H1 (cell line): ENCODE measurements around the gene SLC35B2. TPM values are rescaled to one million over a fixed set of nuclear protein-coding genes. Genes with fewer than 3 reads are reported as not detected.

Source experiments
- CTCF ChIA-PET: fragments of 300-600 bp; sonication (Branson Sonifier 250); formaldehyde crosslinking; loops from one replicate; lab custom pipeline; 2021; ENCODE audit not compliant: partially characterized antibody; lab: Charles Lee
- POLR2A ChIA-PET: fragments of 300-600 bp; sonication (Branson Sonifier 250); formaldehyde crosslinking; loops from one replicate; lab custom pipeline; 2021; ENCODE audit warnings: inconsistent platforms; ENCODE audit not compliant: partially characterized antibody; lab: Charles Lee
- DNase-seq, 2 experiments: peaks; one replicate each; pipeline versions ENCODE4 v3.0.0 to v3.0.0-alpha.2; 2010 to 2022; ENCODE audit warnings: low spot score in 2 of 2, low read depth in 1 of 2, mixed read lengths in 1 of 2
- FAIRE-seq: peaks from 2 replicates; lab custom pipeline; 2011; peaks lifted over from hg19 to GRCh38; lab: Jason Lieb, UNC
- H2AFZ ChIP-seq: 2 replicates; pipeline ENCODE4 v1.8.1; 2012; ENCODE audit warnings: low read length, inconsistent platforms
- H2AK5ac ChIP-seq: 2 replicates; pipeline ENCODE4 v1.6.1; 2013; ENCODE audit warnings: low read depth, low read length
- H2BK120ac ChIP-seq: replicated peaks from 2 replicates; pipeline ENCODE3; 2013; ENCODE audit warnings: low read depth, low read length, inconsistent platforms
- H2BK12ac ChIP-seq: 2 replicates; pipeline ENCODE4 v1.6.1; 2013; ENCODE audit warnings: low read depth, low read length
- H2BK15ac ChIP-seq: 2 replicates; pipeline ENCODE4 v1.6.1; 2013; ENCODE audit warnings: low read length
- H2BK20ac ChIP-seq: 2 replicates; pipeline ENCODE4 v1.6.1; 2013; ENCODE audit warnings: low read length
- H2BK5ac ChIP-seq: 2 replicates; pipeline ENCODE4 v1.6.1; 2013; ENCODE audit warnings: low read depth, low read length
- H3K14ac ChIP-seq: 2 replicates; pipeline ENCODE4 v1.6.1; 2013; ENCODE audit warnings: inconsistent platforms; ENCODE audit not compliant: insufficient read length
- H3K18ac ChIP-seq: 2 replicates; pipeline ENCODE4 v1.6.1; 2013; ENCODE audit warnings: low read length; ENCODE audit errors: extremely low read depth
- H3K23ac ChIP-seq: 2 replicates; pipeline ENCODE4 v1.6.1; 2013; ENCODE audit warnings: inconsistent platforms; ENCODE audit not compliant: insufficient read length
- H3K23me2 ChIP-seq: 2 replicates; pipeline ENCODE4 v1.6.1; 2013; ENCODE audit warnings: low read depth, low read length
- H3K27ac ChIP-seq: 2 replicates; pipeline ENCODE4 v1.6.1; 2011; ENCODE audit warnings: low read depth, low read length, inconsistent platforms
- H3K27me3 ChIP-seq, 4 experiments: replicated peaks in 1 of 4; 1 replicate in 1 of 4; 2 replicates in 3 of 4; pipeline versions ENCODE4 v1.6.1 to v1.8.1; 2011 to 2013; ENCODE audit warnings: low read length in 3 of 4, mild to moderate bottlenecking in 3 of 4, inconsistent platforms in 2 of 4, mixed read lengths in 2 of 4, moderate library complexity in 1 of 4; ENCODE audit not compliant: control insufficient read depth in 3 of 4, insufficient read depth in 3 of 4; ENCODE audit errors: extremely low read depth in 1 of 4
- H3K36me3 ChIP-seq, 4 experiments: 2 replicates each; pipeline versions ENCODE4 v1.6.1 to v1.8.1; 2011 to 2013; ENCODE audit warnings: mild to moderate bottlenecking in 4 of 4, low read length in 3 of 4, moderate library complexity in 2 of 4, control low read depth in 1 of 4, inconsistent platforms in 1 of 4; ENCODE audit not compliant: insufficient read depth in 4 of 4, control insufficient read depth in 2 of 4
- H3K4ac ChIP-seq: replicated peaks from 2 replicates; pipeline ENCODE3; 2013; ENCODE audit warnings: low read length, low read depth, mixed read lengths, inconsistent platforms; ENCODE audit not compliant: insufficient read length
- H3K4me1 ChIP-seq, 4 experiments: replicated peaks in 1 of 4; 1 replicate in 1 of 4; 2 replicates in 3 of 4; pipeline versions ENCODE4 v1.6.1 to v1.8.1; 2011 to 2013; ENCODE audit warnings: low read length in 3 of 4, inconsistent platforms in 2 of 4, mixed read lengths in 1 of 4; ENCODE audit not compliant: insufficient read depth in 4 of 4, control insufficient read depth in 3 of 4
- H3K4me2 ChIP-seq, 2 experiments: 2 replicates each; pipeline versions ENCODE4 v1.6.1 to v1.8.1; 2011 to 2013; ENCODE audit warnings: low read depth in 2 of 2, low read length in 2 of 2, control low read depth in 1 of 2, inconsistent platforms in 1 of 2, mild to moderate bottlenecking in 1 of 2; ENCODE audit not compliant: insufficient read depth in 1 of 2
- H3K4me3 ChIP-seq, 4 experiments: fragments of 200-600, 300-600 bp in 1 of 4; sonication (generic), shearing (Covaris generic), sonication (Bioruptor Twin) in 1 of 4; 2 replicates each; pipeline versions ENCODE4 v1.5.1 to v1.8.1; 2011 to 2016; ENCODE audit warnings: low read length in 4 of 4, low read depth in 3 of 4, control low read depth in 2 of 4, inconsistent platforms in 2 of 4, mild to moderate bottlenecking in 2 of 4, mixed read lengths in 1 of 4, moderate library complexity in 1 of 4; ENCODE audit not compliant: insufficient read depth in 2 of 4; ENCODE audit errors: extremely low read depth in 1 of 4
- H3K56ac ChIP-seq: replicated peaks from 2 replicates; pipeline ENCODE3; 2013; ENCODE audit warnings: low read depth, mild to moderate bottlenecking, mixed read lengths, low read length, inconsistent platforms; ENCODE audit not compliant: insufficient read length
- H3K79me1 ChIP-seq: 2 replicates; pipeline ENCODE4 v1.6.1; 2013; ENCODE audit warnings: low read depth, low read length, control low read depth
- H3K79me2 ChIP-seq, 2 experiments: 2 replicates each; pipeline versions ENCODE4 v1.6.1 to v1.8.1; 2012 to 2013; ENCODE audit warnings: low read length in 2 of 2, mild to moderate bottlenecking in 2 of 2, inconsistent platforms in 1 of 2; ENCODE audit not compliant: insufficient read depth in 2 of 2, control insufficient read depth in 1 of 2
- H3K9ac ChIP-seq, 4 experiments: replicated peaks in 1 of 4; 1 replicate in 1 of 4; 2 replicates in 3 of 4; pipeline versions ENCODE4 v1.6.1 to v1.8.1; 2011 to 2013; ENCODE audit warnings: low read depth in 3 of 4, low read length in 3 of 4, control low read depth in 2 of 4, mild to moderate bottlenecking in 2 of 4, moderate library complexity in 2 of 4, inconsistent platforms in 1 of 4; ENCODE audit errors: extremely low read depth in 1 of 4
- H3K9me3 ChIP-seq, 2 experiments: 2 replicates each; pipeline versions ENCODE4 v1.6.1 to v1.8.1; 2012 to 2013; ENCODE audit warnings: mild to moderate bottlenecking in 2 of 2, moderate library complexity in 2 of 2, control low read depth in 1 of 2, inconsistent platforms in 1 of 2, low read depth in 1 of 2, low read length in 1 of 2, mixed read lengths in 1 of 2; ENCODE audit not compliant: insufficient read depth in 2 of 2
- H4K20me1 ChIP-seq, 2 experiments: replicated peaks in 1 of 2; 2 replicates each; pipeline versions ENCODE3 to v1.8.1; 2011 to 2013; ENCODE audit warnings: inconsistent platforms in 2 of 2, low read length in 2 of 2, mild to moderate bottlenecking in 1 of 2; ENCODE audit not compliant: insufficient read depth in 2 of 2, control insufficient read depth in 1 of 2
- H4K5ac ChIP-seq: 2 replicates; pipeline ENCODE4 v1.6.1; 2013; ENCODE audit warnings: low read length, low read depth, mixed read lengths, inconsistent platforms; ENCODE audit not compliant: insufficient read length
- H4K8ac ChIP-seq: 2 replicates; pipeline ENCODE4 v1.8.0; 2013; ENCODE audit warnings: mild to moderate bottlenecking, moderate library complexity, low read length, inconsistent platforms; ENCODE audit not compliant: insufficient read depth; ENCODE audit errors: extremely low read depth
- H4K91ac ChIP-seq: replicated peaks from 2 replicates; pipeline ENCODE3; 2013; ENCODE audit warnings: low read length, mixed read lengths, inconsistent platforms; ENCODE audit not compliant: insufficient read length
- CHD1 ChIP-seq: IDR thresholded peaks from 2 replicates; pipeline ENCODE4 v1.6.1; 2012; ENCODE audit warnings: low read depth, low read length, improper control_type of control experiment
- EP300 ChIP-seq, 2 experiments: IDR thresholded peaks; 1 replicate in 1 of 2; 2 replicates in 1 of 2; pipeline ENCODE4 v1.6.1; 2011 to 2012; ENCODE audit warnings: low read depth in 2 of 2, low read length in 2 of 2, mild to moderate bottlenecking in 2 of 2, borderline replicate concordance in 1 of 2, inconsistent platforms in 1 of 2, moderate library complexity in 1 of 2
- FOSL1 ChIP-seq: IDR thresholded peaks from 2 replicates; pipeline ENCODE4 v1.6.1; 2011; ENCODE audit warnings: mild to moderate bottlenecking, low read depth, low read length, moderate library complexity; ENCODE audit not compliant: insufficient read depth
- JUN ChIP-seq: IDR thresholded peaks from 2 replicates; pipeline ENCODE4 v1.6.1; 2011; ENCODE audit warnings: low read depth, mild to moderate bottlenecking, improper control_type of control experiment, low read length
- JUND ChIP-seq: IDR thresholded peaks from 2 replicates; pipeline ENCODE4 v1.6.1; 2011; ENCODE audit warnings: mild to moderate bottlenecking, improper control_type of control experiment, low read length
- MAFK ChIP-seq: IDR thresholded peaks from 2 replicates; pipeline ENCODE4 v1.6.1; 2012; ENCODE audit warnings: low read depth, mild to moderate bottlenecking, improper control_type of control experiment, low read length
- MAX ChIP-seq: IDR thresholded peaks from 2 replicates; pipeline ENCODE4 v1.6.1; 2012; ENCODE audit warnings: inconsistent platforms
- POLR2AphosphoS5 ChIP-seq: IDR thresholded peaks from 2 replicates; pipeline ENCODE4 v1.6.1; 2011; ENCODE audit warnings: low read depth, low read length
- SIRT6 ChIP-seq: IDR thresholded peaks from one replicate; pipeline ENCODE4 v1.7.1; 2012; ENCODE audit warnings: low read length, inconsistent platforms
- SP2 ChIP-seq: IDR thresholded peaks from 2 replicates; pipeline ENCODE4 v1.6.1; 2012; ENCODE audit warnings: mild to moderate bottlenecking, low read length, inconsistent platforms
- TEAD4 ChIP-seq: IDR thresholded peaks from 2 replicates; pipeline ENCODE4 v1.6.1; 2012; ENCODE audit warnings: low read depth, low read length, inconsistent platforms, mixed read lengths
- WGBS, 2 experiments: shearing (Covaris generic) in 1 of 2; methylation state at CpG; one replicate each; pipeline versions ENCODE4 v1.1.6 to v1.1.7; 2013 to 2015; ENCODE audit warnings: low lambda C conversion rate in 2 of 2, mixed read lengths in 2 of 2, inconsistent platforms in 1 of 2, low coverage in 1 of 2, missing lambda C conversion rate in 1 of 2; ENCODE audit not compliant: insufficient replicate concordance in 2 of 2, insufficient coverage in 1 of 2, insufficient read length in 1 of 2; ENCODE audit errors: extremely low coverage in 1 of 2, missing lambda C conversion rate in 1 of 2; 5-methylcytosine and 5-hydroxymethylcytosine counted together
- polyA plus RNA-seq, 7 experiments: library from polyadenylated mRNA; depleted of rRNA in 3 of 7; stranded (reverse) in 5 of 7; unstranded in 2 of 7; fragments of >200 nt in 5 of 7; fragments of 200-250 nt in 2 of 7; gene quantifications; 1 replicate in 5 of 7; 2 replicates in 1 of 7; 4 replicates in 1 of 7; pipeline versions ENCODE4 v1.2.1 to v1.2.3, GENCODE V29; 2011 to 2013; ENCODE audit warnings: missing spikeins in 2 of 7, mixed read lengths in 2 of 7
- total RNA-seq: library from RNA; stranded (reverse); fragmentation: NEBNext Ultra II Directional; extraction: Animal tissue kit (Norgen Biotek cat#: 25700); gene quantifications from 2 replicates; pipeline ENCODE4 v1.2.1, GENCODE V29; 2021

SLC35B2 gene
- total and polyA plus RNA-seq, 2 of the 8 experiments (the other 6 are each of a cell fraction or from before 2014, with no cell fraction given), result 29.5 to 65.0 TPM

GRCh38 chr6:44226368-44227147 lies 30.8 kb downstream of the SLC35B2 start:
- no peak overlapping the region for H4K8ac ChIP-seq
- peaks cover 10 to 48% of the 10 kb centered on the region in 2 experiments; a peak in 3 of 4 replicates for H3K79me2 ChIP-seq
- FAIRE-seq (no peak), DNase-seq (no peak)
- H3K79me1 ChIP-seq, result peaks cover 25% of the 10 kb centered on the region
- no peaks in the 10 kb centered on the region for H3K27me3 ChIP-seq
- no peak overlapping the region for H2AFZ ChIP-seq
- peaks cover 16 to 34% (median 28%) of the 10 kb centered on the region in 4 experiments; a peak in 7 of 8 replicates for H3K36me3 ChIP-seq
- H3K23ac ChIP-seq, result no peak overlapping the region
- H2BK5ac ChIP-seq, result no peak overlapping the region; the same call in 1 of the 2 replicates
- H3K14ac ChIP-seq, result no peak overlapping the region
- peak overlapping the region; percentile 94 to 95 for H3K4me2 ChIP-seq
- peaks cover 15 to 40% (median 32%) of the 10 kb centered on the region in 4 experiments for H3K4me1 ChIP-seq
- H3K27ac ChIP-seq, result no peak overlapping the region; the same call in 1 of the 2 replicates
- no peak overlapping the region for H3K9ac ChIP-seq
- H3K9me3 ChIP-seq, result no peaks in the 10 kb centered on the region
- no peak overlapping the region for H3K18ac ChIP-seq
- no peak overlapping the region for H2BK120ac ChIP-seq
- no peak overlapping the region for H3K4ac ChIP-seq
- H2BK12ac ChIP-seq, result no peak overlapping the region
- H2BK15ac ChIP-seq, result 0 out of 2 replicates have a peak overlapping the region, but pooled peaks have one; percentile 92
- peaks cover 30 to 43% of the 10 kb centered on the region in 2 experiments for H4K20me1 ChIP-seq
- peaks cover 16% of the 10 kb centered on the region for H3K23me2 ChIP-seq
- CTCF ChIA-PET, result interaction anchor here (1.0 to 19.4 kb wide), 11 partner anchors 9 to 130 kb away, joined by 3 to 287 read pairs (median 14); partner anchors contain the start of genes HSP90AB1 and SLC35B2
- H2AK5ac ChIP-seq, result no peak overlapping the region
- H4K91ac ChIP-seq, result no peak overlapping the region
- no peak overlapping the region for H4K5ac ChIP-seq
- H3K4me3 ChIP-seq, result peak overlapping the region in 1 of 4 experiments; percentile 29; a peak in 1 of 8 replicates
- POLR2A ChIA-PET, result interaction anchor here (0.8 to 21.0 kb wide), 11 partner anchors 9 to 102 kb away, joined by 3 to 477 read pairs (median 6); partner anchors contain the start of genes HSP90AB1 and SLC35B2
- no peak overlapping the region for H3K56ac ChIP-seq
- 83% methylated on average over 13 of the region's 15 CpGs; no CpG with 5 or more reads in 1 of the 2 experiments for WGBS, 2 experiments
- no peak overlapping the region for H2BK20ac ChIP-seq
- TF ChIP-seq JUND (no peak), CHD1 (no peak), MAFK (no peak), JUN (no peak), TEAD4 (no peak), FOSL1 (no peak), POLR2AphosphoS5 (no peak), SIRT6 (no peak), SP2 (no peak), EP300 (IDR thresholded peaks at IDR 0.05; ENCODE audit: borderline replicate concordance in 1 of 2, low read depth in 2 of 2, low read length in 2 of 2) (no peak), MAX (no peak)
